ENCODE measurements around the gene DOHH. TPM values are rescaled to one million over a fixed set of nuclear protein-coding genes. Genes with fewer than 3 reads are reported as not detected.

DOHH gene
- total RNA-seq, 4 donors from 2014 or later, result 1.2 to 10.4 (median 4.7) TPM

DNA sequence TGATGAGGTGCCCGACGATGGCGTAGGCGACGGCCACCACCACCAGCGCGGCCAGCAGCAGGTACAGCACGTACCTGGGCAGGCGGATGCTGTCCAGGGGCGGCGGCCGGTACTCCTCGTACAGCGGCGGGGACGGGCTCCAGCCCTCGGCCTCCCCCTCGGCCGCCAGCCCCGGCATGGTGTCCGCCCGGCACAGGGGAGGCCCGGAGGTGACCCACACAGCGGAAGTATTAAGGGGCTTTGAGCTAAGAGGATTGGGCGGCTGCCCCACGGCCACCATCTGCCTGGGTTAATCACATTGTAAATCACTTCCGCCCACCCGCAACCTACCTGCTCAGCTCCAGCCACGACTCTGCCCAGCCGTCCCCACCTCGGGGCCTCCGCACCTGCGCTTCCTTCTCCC, 17.2 kb downstream of the DOHH start, which contains the start of gene SMIM44:
Gene SMIM44 (minus strand): TSS at position 216 of the 403 bp plus-strand sequence. CDS start 38 bp downstream, at position 178.
- no peak within 1 kb of the TSS for H3K4me3 ChIP-seq

GRCh38 chr19:3482507-3483225, 17.8 kb downstream of the DOHH start:
- no peak for DNase-seq
- TF ChIP-seq POLR2A (IDR thresholded peaks at IDR 0.05), result no peak
- TF ChIP-seq, protein P1, sequence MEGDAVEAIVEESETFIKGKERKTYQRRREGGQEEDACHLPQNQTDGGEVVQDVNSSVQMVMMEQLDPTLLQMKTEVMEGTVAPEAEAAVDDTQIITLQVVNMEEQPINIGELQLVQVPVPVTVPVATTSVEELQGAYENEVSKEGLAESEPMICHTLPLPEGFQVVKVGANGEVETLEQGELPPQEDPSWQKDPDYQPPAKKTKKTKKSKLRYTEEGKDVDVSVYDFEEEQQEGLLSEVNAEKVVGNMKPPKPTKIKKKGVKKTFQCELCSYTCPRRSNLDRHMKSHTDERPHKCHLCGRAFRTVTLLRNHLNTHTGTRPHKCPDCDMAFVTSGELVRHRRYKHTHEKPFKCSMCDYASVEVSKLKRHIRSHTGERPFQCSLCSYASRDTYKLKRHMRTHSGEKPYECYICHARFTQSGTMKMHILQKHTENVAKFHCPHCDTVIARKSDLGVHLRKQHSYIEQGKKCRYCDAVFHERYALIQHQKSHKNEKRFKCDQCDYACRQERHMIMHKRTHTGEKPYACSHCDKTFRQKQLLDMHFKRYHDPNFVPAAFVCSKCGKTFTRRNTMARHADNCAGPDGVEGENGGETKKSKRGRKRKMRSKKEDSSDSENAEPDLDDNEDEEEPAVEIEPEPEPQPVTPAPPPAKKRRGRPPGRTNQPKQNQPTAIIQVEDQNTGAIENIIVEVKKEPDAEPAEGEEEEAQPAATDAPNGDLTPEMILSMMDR (IDR thresholded peaks at IDR 0.05), result no peak
- Histone ChIP-seq H3K9me3 (no peaks in the 10 kb centered on the region), H3K27me3 (peaks cover 5 to 11% of the 10 kb centered on the region in 2 donors), H3K36me3 (no peaks in the 10 kb centered on the region), H3K4me1 (no peaks in the 10 kb centered on the region), H3K4me3 (no peak overlapping the region), H3K27ac (no peak overlapping the region)
- intact Hi-C loops (cut with DNase I; ENCODE audit: low total_unique reads), result no loop called here

More for the DNA sequence above, 17.2 kb downstream of the DOHH start, which contains the start of gene SMIM44:
- no peak for DNase-seq
- Histone ChIP-seq H3K9me3 (no peaks in the 10 kb centered on the region), H3K27me3 (peaks cover 5 to 11% of the 10 kb centered on the region in 2 donors), H3K36me3 (no peaks in the 10 kb centered on the region), H3K27ac (no peak within 1 kb of the TSS), H3K4me1 (no peaks in the 10 kb centered on the region)
- intact Hi-C loops (cut with DNase I; ENCODE audit: low total_unique reads), result no loop called here
- no peak for TF ChIP-seq POLR2A (IDR thresholded peaks at IDR 0.05)
- TF ChIP-seq, protein P1 (IDR thresholded peaks at IDR 0.05), result no peak

DNA sequence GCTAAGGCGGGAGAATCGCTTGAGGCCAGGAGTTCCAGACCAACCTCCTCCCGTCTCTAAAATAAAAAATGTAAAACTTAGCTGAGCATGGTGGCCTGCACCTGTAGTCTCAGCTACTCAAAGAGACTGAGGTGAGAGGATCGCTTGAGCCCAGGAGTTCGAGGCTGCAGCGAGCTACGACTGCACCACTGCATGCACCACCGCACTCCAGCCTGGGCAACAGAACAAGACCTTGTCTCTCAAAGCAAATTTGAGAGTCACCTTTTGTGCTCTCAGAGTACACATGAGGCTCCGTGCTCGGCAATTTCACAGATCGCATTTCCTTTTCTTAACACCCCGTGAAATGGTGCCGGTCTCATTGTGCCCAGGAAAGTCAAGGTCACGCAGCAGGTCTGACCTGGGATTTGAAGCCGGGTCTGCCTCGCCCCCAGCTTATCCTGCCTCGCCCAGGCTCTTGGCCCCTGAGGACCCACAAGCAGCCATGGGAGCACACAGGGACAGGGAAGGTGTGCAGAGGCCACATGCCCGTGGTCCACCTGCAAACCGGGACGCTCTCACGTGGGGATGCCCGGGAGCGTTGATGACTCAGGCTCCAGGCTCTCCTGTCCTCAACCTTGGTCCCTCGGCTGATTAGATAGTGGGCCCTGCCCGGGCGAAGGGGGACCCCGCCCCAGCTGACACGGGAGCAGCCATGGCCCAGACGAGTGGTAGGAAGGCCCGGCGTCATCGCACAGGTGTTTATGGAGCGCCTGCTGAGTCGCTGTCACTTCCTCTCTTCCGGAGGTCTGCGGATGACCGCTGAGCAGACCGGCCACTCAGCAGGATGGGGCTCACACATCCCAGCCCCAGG, 19.0 kb downstream of the DOHH start:
- H3K36me3 ChIP-seq, result no peaks in the 10 kb centered on the region
- H3K27me3 ChIP-seq, result peaks cover 5 to 11% of the 10 kb centered on the region in 2 donors
- H3K4me1 ChIP-seq, result no peaks in the 10 kb centered on the region
- H3K4me3 ChIP-seq, result no peak overlapping the region
- H3K27ac ChIP-seq, result no peak overlapping the region
- intact Hi-C loops (cut with DNase I; ENCODE audit: low total_unique reads), result no loop called here
- no peaks in the 10 kb centered on the region for H3K9me3 ChIP-seq
- no peak for DNase-seq
- TF ChIP-seq, protein P1 (IDR thresholded peaks at IDR 0.05), result no peak
- TF ChIP-seq POLR2A (IDR thresholded peaks at IDR 0.05), result no peak

GRCh38 chr19:3480383-3481091, 19.9 kb downstream of the DOHH start, which contains the start of gene SMIM24:
Gene SMIM24 (minus strand): TSS chr19:3480525. CDS start chr19:3480463, 62 bp downstream.
- H3K9me3 ChIP-seq, result no peaks in the 10 kb centered on the region
- H3K27me3 ChIP-seq, result peaks cover 5 to 11% of the 10 kb centered on the region in 2 donors
- intact Hi-C loops (cut with DNase I; ENCODE audit: low total_unique reads), result no loop called here
- no peak within 1 kb of the TSS for H3K27ac ChIP-seq
- H3K4me3 ChIP-seq, result no peak within 1 kb of the TSS
- TF ChIP-seq, protein P1 (IDR thresholded peaks at IDR 0.05), result no peak
- H3K36me3 ChIP-seq, result no peaks in the 10 kb centered on the region
- DNase-seq, result no peak
- H3K4me1 ChIP-seq, result no peaks in the 10 kb centered on the region
